ENCODE results near the gene NEURL4. TPM values are rescaled to one million over a fixed set of nuclear protein-coding genes. Genes with fewer than 3 reads are reported as not detected.
A peak's percentile ranks its signal among the peaks of the same experiment; 100 is the strongest.

Gene NEURL4
- total and polyA plus RNA-seq, 5 donors from 2014 or later = 0.27 to 39.5 (median 1.1) TPM

DNA sequence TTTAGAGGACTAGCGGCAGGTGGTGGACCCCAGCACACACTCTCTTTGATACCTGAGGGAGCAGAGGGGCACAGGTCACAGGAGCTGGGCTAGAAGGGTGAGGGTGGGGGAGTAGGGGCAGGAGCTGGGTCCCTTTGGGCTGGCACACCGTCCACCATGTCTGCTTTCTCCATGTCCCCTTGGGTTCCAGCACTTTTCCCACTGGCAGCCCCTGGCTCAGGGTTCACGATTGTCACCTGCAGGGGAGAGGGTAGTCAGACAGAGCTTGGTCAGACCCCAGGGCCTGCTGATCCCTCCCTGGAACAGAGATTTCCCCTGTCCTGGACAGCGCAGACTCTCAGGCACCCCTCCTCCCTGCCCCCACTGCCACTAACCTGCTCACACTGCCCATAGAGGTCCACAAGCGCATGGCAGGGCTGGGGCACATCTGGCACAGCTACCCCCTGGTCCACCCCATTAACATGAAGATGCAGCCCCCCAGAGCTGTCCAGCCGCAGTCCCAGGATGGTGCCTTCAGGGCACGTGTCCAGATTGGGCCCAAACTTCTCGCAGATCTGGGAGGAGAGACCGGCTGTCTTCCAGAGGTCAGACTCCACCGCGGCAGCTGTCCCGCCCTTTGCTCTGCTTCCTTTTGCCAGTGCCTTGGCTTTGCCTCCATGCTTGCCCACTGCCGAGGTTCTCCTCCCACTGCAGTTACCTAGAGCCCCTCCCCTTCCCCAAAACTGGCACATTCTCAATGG, 10.8 kb downstream of the NEURL4 start:
- Mint-ChIP-seq H3K27me3 (no peaks in the 10 kb centered on the region), H3K27ac (peak overlapping the region in 1 of 3 donors; percentile 25), H3K4me1 (peaks cover 0 to 26% (median 8%) of the 10 kb centered on the region in 4 donors), H3K36me3 (peaks cover 14% of the 10 kb centered on the region), H3K4me3 (peak overlapping the region in 3 of 4 donors; percentile 24 to 86 (median 69)), H3K9me3 (no peaks in the 10 kb centered on the region)
- Histone ChIP-seq H3K27me3 (ENCODE audit: control insufficient read depth, insufficient read depth, low read length) (no peaks in the 10 kb centered on the region), H3K4me1 (ENCODE audit: control insufficient read depth, insufficient read depth, low read length, poor library complexity, severe bottlenecking) (peaks cover 22% of the 10 kb centered on the region), H3K4me3 (ENCODE audit: low read depth, low read length) (no peak overlapping the region), H3K27ac (ENCODE audit: insufficient read depth, low read length, poor library complexity, severe bottlenecking) (no peak overlapping the region), H3K9me3 (ENCODE audit: control insufficient read depth in 2 of 2, low read length in 2 of 2) (no peaks in the 10 kb centered on the region), H3K36me3 (ENCODE audit: control insufficient read depth, insufficient read depth, low read length) (peaks cover 56% of the 10 kb centered on the region)
- no peak for ATAC-seq (ENCODE audit: low read depth in 2 of 2)
- DNase-seq = no peak

DNA sequence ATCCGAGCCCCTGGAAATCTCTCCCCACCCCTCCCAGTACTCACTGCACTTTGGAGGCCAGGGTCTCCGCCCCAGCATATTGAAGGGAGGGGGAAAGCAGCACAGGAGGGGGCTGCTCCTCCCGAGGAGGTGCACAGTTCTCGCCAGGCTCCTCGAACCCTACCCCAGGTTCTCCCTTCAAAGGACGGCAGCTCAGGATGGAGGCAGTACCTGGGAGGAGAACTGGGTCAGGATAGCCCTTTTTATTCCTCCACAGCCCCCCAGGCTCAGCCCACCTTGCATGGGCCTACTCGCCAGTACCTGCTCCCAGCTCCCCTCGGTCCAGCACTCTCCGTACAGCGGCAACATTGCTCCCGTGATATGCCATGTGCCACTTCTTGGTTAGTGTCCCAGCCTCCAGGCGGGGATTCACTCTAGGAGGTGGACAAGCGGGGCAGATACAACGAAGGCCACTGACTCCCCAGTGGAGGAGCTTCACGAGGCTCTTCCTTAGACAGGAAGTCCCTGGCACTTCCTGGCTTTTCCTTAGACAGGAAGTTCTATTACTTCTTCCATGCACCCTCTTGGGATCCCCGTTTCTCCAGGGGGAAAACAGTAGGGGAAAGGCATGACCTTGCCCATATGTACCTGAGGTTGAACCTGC, 11.9 kb downstream of the NEURL4 start:
- Mint-ChIP-seq H3K4me1 (peaks cover 0 to 36% (median 12%) of the 10 kb centered on the region in 4 donors), H3K27me3 (no peaks in the 10 kb centered on the region), H3K9me3 (no peaks in the 10 kb centered on the region), H3K27ac (peak overlapping the region in 1 of 3 donors; percentile 51), H3K4me3 (peak overlapping the region; percentile 58 to 86 (median 68)), H3K36me3 (peaks cover 23% of the 10 kb centered on the region)
- DNase-seq (no peak), ATAC-seq (ENCODE audit: low read depth in 2 of 2) (no peak)
- no peaks in the 10 kb centered on the region for H3K9me3 ChIP-seq (ENCODE audit: control insufficient read depth in 2 of 2, low read length in 2 of 2)
- H3K27ac ChIP-seq (ENCODE audit: insufficient read depth, low read length, poor library complexity, severe bottlenecking) = no peak overlapping the region
- no peaks in the 10 kb centered on the region for H3K27me3 ChIP-seq (ENCODE audit: control insufficient read depth, insufficient read depth, low read length)
- H3K36me3 ChIP-seq (ENCODE audit: control insufficient read depth, insufficient read depth, low read length) = peaks cover 57% of the 10 kb centered on the region
- H3K4me3 ChIP-seq (ENCODE audit: low read depth, low read length) = no peak overlapping the region
- peaks cover 31% of the 10 kb centered on the region for H3K4me1 ChIP-seq (ENCODE audit: control insufficient read depth, insufficient read depth, low read length, poor library complexity, severe bottlenecking)

DNA sequence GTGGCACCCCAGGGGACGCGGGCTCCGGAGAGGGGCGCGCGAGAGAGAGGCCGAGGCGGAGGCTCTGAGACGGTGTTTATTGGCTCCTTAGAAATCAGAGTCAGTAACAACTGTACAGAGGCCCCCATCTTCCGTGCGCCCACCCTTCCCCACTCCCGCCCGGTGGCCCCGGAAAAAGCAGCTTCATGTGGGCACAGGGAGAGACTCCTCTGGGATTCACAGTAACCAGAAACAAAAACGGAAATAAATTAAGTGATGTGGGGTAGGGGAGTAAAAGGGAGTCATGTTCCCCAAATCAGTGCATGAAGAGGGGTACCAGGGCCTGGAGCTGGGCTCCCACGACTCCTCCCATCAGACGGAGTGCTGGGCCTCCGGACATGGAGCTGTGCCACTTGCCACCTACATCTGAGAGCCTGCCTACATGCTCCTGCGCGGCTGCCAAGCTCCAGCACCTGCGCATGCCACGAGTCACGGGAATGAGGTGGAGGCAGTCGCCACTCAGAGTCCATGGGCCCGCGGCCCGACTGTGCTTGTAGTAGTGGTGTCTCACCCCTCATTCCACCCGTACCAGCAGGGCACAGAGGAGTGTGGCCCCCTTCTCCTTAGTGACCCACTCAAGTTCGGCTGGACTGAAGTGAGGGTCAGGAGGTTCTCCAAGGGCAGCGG, 13.4 kb downstream of the NEURL4 start:
- Histone ChIP-seq H3K4me3 (ENCODE audit: low read depth, low read length) (peak overlapping the region; percentile 54), H3K36me3 (ENCODE audit: control insufficient read depth, insufficient read depth, low read length) (peaks cover 56% of the 10 kb centered on the region), H3K9me3 (ENCODE audit: control insufficient read depth in 2 of 2, low read length in 2 of 2) (no peaks in the 10 kb centered on the region), H3K4me1 (ENCODE audit: control insufficient read depth, insufficient read depth, low read length, poor library complexity, severe bottlenecking) (peaks cover 41% of the 10 kb centered on the region), H3K27ac (ENCODE audit: insufficient read depth, low read length, poor library complexity, severe bottlenecking) (peak overlapping the region; percentile 88), H3K27me3 (ENCODE audit: control insufficient read depth, insufficient read depth, low read length) (no peaks in the 10 kb centered on the region)
- no peak for ATAC-seq (ENCODE audit: low read depth in 2 of 2)
- Mint-ChIP-seq H3K9me3 (no peaks in the 10 kb centered on the region), H3K4me1 (peaks cover 1 to 50% (median 16%) of the 10 kb centered on the region in 4 donors), H3K27ac (peak overlapping the region; percentile 93 to 96 (median 95)), H3K4me3 (peak overlapping the region; percentile 91 to 99 (median 94)), H3K27me3 (no peaks in the 10 kb centered on the region), H3K36me3 (peaks cover 27% of the 10 kb centered on the region)
- DNase-seq = no peak

DNA sequence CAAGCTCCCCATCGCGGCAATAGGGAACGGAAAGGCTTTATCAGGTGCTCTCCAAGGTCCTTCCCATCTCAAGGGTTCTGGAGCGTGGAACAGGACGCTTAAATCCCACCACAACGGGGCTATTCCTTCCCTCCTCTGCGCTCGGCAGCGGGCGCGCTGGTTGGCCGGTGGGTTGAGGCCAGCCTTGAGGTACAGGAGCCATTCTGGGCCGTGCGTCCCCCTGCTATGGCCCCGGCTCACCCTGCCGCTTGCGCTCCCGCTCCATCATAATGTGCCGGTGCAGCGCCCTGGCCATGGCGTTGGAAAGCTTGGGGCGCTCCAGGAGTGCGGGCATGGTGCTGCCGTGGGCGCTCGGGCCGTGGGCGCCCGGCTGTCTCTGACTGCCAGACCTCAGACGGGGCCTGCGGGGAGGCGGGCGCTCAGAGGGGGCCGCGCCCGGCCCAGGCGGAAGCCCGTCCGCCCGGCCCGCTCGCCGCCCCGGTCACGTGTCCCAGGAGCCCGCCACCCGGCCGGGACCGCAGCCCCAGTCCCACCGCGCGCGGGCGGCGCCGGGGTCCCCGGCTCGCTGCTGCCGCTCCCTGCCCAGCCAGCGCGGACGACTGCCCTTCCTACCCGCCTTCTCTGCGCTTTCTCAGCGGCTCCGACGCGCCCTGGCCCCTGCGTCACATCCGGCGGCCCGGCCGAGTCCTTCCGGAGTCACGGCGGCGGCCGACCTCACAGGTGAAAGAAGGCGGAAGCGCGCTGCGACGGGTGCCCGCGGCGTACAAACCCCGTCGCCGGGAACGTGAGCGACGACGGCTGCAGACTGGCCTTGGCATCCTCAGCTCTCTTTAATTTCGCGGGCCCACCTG, 14.2 kb downstream of the NEURL4 start, which contains the start of gene GPS2:
TSS of gene GPS2 (minus strand) at position 642 of the 851 bp plus-strand sequence. CDS start at position 334, 308 bp downstream.
- Histone ChIP-seq H3K4me1 (ENCODE audit: control insufficient read depth, insufficient read depth, low read length, poor library complexity, severe bottlenecking) (peaks cover 49% of the 10 kb centered on the region), H3K4me3 (ENCODE audit: low read depth, low read length) (peak within 1 kb of the TSS; percentile 84), H3K9me3 (ENCODE audit: control insufficient read depth in 2 of 2, low read length in 2 of 2) (no peaks in the 10 kb centered on the region), H3K36me3 (ENCODE audit: control insufficient read depth, insufficient read depth, low read length) (peaks cover 59% of the 10 kb centered on the region), H3K27ac (ENCODE audit: insufficient read depth, low read length, poor library complexity, severe bottlenecking) (peak within 1 kb of the TSS; percentile 88), H3K27me3 (ENCODE audit: control insufficient read depth, insufficient read depth, low read length) (no peaks in the 10 kb centered on the region)
- peaks cover 6 to 57% (median 24%) of the 10 kb centered on the region in 4 donors for H3K4me1 Mint-ChIP-seq
- peaks cover 0 to 2% (median 0%) of the 10 kb centered on the region in 7 donors for H3K9me3 Mint-ChIP-seq
- H3K27ac Mint-ChIP-seq = peak within 1 kb of the TSS; percentile 93 to 96 (median 95)
- peak within 1 kb of the TSS; percentile 91 to 99 (median 94) for H3K4me3 Mint-ChIP-seq
- H3K36me3 Mint-ChIP-seq = peaks cover 35% of the 10 kb centered on the region
- H3K27me3 Mint-ChIP-seq = no peaks in the 10 kb centered on the region
- peak; percentile 89 to 92 for ATAC-seq (ENCODE audit: low read depth in 2 of 2)
- peak; percentile 92 to 95 (median 94) for DNase-seq

DNA sequence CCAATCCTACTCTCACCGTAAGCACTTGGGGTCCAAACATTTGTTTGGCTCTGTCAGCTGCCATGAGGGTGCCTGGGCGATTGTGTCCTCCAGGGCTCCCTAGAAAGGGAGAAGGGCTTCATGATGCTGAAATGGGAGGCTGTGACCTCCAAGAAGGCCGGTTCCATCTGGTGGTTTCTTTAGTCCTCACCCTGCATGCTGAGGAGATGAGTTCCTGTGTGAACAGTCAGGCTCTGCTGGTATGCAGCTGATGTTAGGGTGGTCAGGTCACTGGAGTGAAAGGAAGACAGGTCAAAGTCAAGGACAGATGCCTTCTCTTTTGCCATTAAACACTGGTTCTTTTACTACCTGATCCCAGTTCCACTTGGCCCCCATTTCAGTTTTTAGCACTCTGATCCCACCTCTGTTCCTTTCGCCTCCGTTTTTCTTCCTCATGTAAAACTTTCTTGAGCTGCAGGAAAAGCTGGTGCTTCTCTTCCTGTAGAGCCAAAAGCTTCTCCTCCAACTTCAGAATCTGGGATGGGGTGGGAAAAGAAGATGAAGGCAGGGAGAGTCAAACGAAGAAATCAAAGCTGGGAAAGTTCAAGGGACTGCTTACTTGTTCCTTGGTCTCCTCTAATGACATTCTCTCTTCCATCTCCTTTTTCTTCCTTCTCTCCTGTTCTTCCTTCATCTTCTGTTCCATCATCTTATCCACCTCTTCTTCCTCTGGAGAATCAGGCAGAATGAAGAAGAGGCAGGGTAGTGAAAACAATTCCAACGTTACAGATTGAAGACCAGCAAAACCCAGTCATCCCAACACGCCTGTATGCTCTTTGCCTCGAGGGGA, 15.0 kb downstream of the NEURL4 start:
- Mint-ChIP-seq H3K4me1 (peaks cover 6 to 66% (median 31%) of the 10 kb centered on the region in 4 donors), H3K27me3 (no peaks in the 10 kb centered on the region), H3K36me3 (peaks cover 41% of the 10 kb centered on the region), H3K9me3 (peaks cover 0 to 2% (median 0%) of the 10 kb centered on the region in 7 donors), H3K27ac (peak overlapping the region; percentile 58 to 93 (median 83)), H3K4me3 (peak overlapping the region; percentile 84 to 99 (median 88))
- no peak for ATAC-seq (ENCODE audit: low read depth in 2 of 2)
- H3K36me3 ChIP-seq (ENCODE audit: control insufficient read depth, insufficient read depth, low read length) = peaks cover 66% of the 10 kb centered on the region
- H3K27me3 ChIP-seq (ENCODE audit: control insufficient read depth, insufficient read depth, low read length) = no peaks in the 10 kb centered on the region
- no peaks in the 10 kb centered on the region for H3K9me3 ChIP-seq (ENCODE audit: control insufficient read depth in 2 of 2, low read length in 2 of 2)
- no peak for DNase-seq
- peak overlapping the region; percentile 84 for H3K4me3 ChIP-seq (ENCODE audit: low read depth, low read length)
- H3K4me1 ChIP-seq (ENCODE audit: control insufficient read depth, insufficient read depth, low read length, poor library complexity, severe bottlenecking) = peaks cover 57% of the 10 kb centered on the region
- H3K27ac ChIP-seq (ENCODE audit: insufficient read depth, low read length, poor library complexity, severe bottlenecking) = peak overlapping the region; percentile 88

DNA sequence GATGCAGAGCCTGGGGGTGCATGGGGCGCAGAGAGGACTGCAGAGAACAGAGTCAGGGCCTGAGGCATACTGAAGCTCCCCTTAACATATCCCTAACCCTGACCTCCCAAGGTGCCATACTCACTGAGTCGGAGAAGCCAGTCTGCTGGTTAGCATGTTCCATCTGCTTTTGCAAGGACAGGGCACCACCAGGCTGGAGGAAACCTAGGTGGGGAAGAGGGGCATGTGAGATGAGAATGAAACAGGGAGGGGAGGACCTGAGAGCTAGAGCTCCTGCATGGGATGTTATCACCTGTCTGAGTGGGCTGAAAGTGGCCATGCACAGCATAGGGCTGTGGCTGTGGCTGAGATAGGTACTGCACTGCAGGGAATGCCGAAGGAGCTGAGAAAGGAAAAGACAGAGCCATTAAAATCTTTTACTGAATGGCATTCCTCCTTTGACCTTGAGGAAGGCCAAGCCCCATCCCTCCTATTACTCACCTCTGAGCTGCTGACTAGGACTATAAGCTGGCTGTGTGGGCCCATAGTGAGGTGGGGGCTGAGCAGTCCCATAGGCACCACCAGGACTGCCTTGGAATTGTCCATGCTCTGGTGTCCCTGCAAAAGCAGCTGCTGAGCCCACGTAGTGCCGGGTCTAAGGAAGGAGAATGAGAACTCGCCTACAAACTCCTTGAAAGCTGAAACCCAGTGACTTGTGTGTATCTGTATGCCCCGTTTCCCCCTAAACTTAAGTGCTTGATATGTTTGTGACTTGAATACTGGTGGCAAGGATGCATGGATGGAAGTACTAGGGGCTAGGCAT, 15.8 kb downstream of the NEURL4 start:
- Mint-ChIP-seq H3K4me3 (peak overlapping the region; percentile 84 to 99 (median 88)), H3K9me3 (peaks cover 0 to 2% (median 0%) of the 10 kb centered on the region in 7 donors), H3K27me3 (no peaks in the 10 kb centered on the region), H3K27ac (peak overlapping the region; percentile 77 to 93 (median 83)), H3K36me3 (peaks cover 39% of the 10 kb centered on the region), H3K4me1 (peaks cover 6 to 71% (median 33%) of the 10 kb centered on the region in 4 donors)
- H3K27me3 ChIP-seq (ENCODE audit: control insufficient read depth, insufficient read depth, low read length) = no peaks in the 10 kb centered on the region
- DNase-seq (no peak), ATAC-seq (ENCODE audit: low read depth in 2 of 2) (no peak)
- peak overlapping the region; percentile 88 for H3K27ac ChIP-seq (ENCODE audit: insufficient read depth, low read length, poor library complexity, severe bottlenecking)
- peaks cover 58% of the 10 kb centered on the region for H3K36me3 ChIP-seq (ENCODE audit: control insufficient read depth, insufficient read depth, low read length)
- peaks cover 64% of the 10 kb centered on the region for H3K4me1 ChIP-seq (ENCODE audit: control insufficient read depth, insufficient read depth, low read length, poor library complexity, severe bottlenecking)
- H3K9me3 ChIP-seq (ENCODE audit: control insufficient read depth in 2 of 2, low read length in 2 of 2) = no peaks in the 10 kb centered on the region
- peak overlapping the region; percentile 84 for H3K4me3 ChIP-seq (ENCODE audit: low read depth, low read length)
